Coronary artery (tissue), 2 donors: ENCODE results near the gene CCDC192.

Source experiments
- DNase-seq: peaks from one replicate; pipeline ENCODE4 v3.0.0-alpha.2; 2017; ENCODE audit warnings: low spot score
- H3K27ac ChIP-seq, 2 donors: fragments of 200-600 bp; sonication (generic); one replicate each; pipeline ENCODE4 v1.5.1; 2016 to 2019
- H3K4me3 ChIP-seq: fragments of 200-600 bp; sonication (generic); 2 replicates; pipeline ENCODE4 v1.5.1; 2016; ENCODE audit warnings: mild to moderate bottlenecking, moderate library complexity
- TF ChIP-seq, protein P1 (sequence below): fragments of 200-600 bp; sonication (generic); IDR thresholded peaks from one replicate; pipeline ENCODE4 v1.5.1; 2019; ENCODE audit warnings: antibody characterized with exemption

The CCDC192 gene

DNA sequence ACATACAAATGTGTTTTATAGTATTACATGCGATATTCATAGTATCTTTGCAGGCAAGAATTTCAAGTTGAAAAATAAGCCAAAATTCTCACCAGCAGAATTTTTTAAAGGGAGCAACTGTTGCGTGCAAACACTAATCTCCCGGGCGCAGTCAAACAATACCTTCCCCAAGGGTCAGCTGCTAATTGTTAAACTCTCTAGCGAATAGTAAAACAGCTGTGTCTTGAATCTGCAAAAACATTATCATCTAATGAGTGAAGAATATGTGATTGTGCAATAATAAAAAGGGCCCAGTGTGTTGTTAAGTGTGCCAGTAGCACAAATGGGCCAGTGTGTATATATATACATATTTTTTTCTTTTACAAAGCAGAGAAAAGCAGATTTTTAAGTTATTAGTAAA, 131.4 kb downstream of the CCDC192 start:
- TF ChIP-seq, protein P1, sequence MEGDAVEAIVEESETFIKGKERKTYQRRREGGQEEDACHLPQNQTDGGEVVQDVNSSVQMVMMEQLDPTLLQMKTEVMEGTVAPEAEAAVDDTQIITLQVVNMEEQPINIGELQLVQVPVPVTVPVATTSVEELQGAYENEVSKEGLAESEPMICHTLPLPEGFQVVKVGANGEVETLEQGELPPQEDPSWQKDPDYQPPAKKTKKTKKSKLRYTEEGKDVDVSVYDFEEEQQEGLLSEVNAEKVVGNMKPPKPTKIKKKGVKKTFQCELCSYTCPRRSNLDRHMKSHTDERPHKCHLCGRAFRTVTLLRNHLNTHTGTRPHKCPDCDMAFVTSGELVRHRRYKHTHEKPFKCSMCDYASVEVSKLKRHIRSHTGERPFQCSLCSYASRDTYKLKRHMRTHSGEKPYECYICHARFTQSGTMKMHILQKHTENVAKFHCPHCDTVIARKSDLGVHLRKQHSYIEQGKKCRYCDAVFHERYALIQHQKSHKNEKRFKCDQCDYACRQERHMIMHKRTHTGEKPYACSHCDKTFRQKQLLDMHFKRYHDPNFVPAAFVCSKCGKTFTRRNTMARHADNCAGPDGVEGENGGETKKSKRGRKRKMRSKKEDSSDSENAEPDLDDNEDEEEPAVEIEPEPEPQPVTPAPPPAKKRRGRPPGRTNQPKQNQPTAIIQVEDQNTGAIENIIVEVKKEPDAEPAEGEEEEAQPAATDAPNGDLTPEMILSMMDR: no peak
- no peak for DNase-seq
- no peak overlapping the region for H3K27ac ChIP-seq

DNA sequence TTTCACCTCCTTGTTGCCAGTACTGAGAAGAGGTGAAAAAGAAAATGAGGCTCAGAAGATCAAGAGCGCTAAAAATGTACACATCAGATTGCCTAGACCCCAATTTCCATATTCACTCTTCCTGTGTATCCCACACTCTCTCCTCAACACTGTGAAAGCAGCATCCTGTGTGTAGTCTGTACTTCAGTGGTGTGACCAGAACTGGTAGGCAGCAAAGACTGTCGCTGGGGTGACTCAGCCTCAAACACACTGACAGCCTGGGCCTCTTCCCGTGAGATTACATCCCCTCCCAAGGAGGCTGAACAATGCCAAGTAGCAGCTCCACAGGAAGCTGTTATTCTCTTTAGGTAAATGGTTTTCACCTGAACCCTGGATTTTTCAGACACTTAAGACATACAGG, 135.5 kb downstream of the CCDC192 start:
- TF ChIP-seq, protein P1: no peak
- no peak for DNase-seq
- H3K27ac ChIP-seq: no peak overlapping the region
- no peak overlapping the region for H3K4me3 ChIP-seq

More for the DNA sequence above, 131.4 kb downstream of the CCDC192 start:
- no peak overlapping the region for H3K4me3 ChIP-seq

DNA sequence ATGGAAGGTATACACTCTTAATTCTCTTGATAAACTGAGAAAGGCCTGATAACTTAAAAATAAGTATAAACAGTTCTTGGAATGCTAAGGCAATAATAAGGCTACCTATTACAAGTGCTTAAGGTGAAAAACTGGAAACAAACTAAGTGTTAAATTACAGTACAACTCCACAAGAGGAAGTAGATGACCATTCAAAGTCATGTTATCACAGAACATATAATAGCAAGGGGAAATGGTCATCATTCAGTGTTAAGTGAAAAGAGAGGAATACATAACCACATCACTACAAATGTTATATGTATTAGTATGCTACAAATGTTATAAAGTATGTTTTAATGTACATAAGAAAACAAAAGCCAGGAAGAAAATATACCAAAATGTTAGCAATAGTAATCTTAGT, 135.9 kb downstream of the CCDC192 start:
- TF ChIP-seq, protein P1: no peak
- DNase-seq: no peak
- Histone ChIP-seq H3K4me3 (no peak overlapping the region), H3K27ac (no peak overlapping the region)

DNA sequence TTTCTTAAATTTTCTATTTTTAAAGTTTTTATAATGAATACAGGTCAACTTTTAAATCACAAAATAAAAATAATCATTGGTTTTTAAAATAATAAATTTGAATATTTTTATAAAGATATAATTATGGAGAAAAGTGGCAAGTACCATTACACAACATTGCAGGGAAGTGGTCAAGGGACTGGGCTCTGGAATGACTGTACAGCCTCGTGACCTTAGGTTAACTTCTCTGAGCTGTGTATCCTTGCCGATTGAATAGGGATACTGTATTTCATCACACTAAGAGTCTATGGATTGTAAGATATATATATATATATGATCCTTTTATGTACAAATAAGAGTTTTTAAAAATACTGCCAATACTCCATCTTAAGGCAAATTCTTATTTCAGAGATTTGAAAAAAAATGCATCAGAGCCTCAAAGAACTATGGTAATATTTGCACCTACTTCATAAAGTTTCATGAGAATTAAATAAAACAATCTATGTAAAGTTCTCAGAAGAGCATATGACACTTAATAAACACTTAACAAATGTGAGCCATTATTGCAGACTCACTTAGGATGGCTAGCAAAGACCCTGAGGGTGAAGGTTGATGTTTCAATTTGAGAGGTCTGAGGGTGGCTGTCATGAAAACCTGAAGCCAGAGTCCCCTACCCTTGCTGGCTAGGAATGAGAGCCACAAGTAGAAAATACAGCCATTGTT, 136.5 kb downstream of the CCDC192 start:
- no peak overlapping the region for H3K4me3 ChIP-seq
- DNase-seq: no peak
- no peak overlapping the region for H3K27ac ChIP-seq
- TF ChIP-seq, protein P1: no peak

DNA sequence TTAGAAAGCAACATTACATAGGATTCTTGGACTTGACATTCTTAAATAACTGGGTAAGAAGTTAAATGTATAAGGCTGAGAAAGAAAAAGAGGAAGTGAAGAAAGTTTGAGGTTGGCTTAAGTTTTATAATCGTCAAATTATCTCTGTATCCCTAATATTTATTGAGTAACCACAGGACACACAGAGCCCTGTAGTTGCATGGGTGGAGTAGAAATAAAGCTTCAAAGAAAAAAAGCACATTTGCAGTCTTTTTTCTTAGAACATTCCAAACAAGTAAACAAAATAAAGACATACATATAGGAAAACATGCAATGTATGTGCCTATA, 137.0 kb downstream of the CCDC192 start:
- TF ChIP-seq, protein P1: no peak
- no peak overlapping the region for H3K27ac ChIP-seq
- no peak overlapping the region for H3K4me3 ChIP-seq
- DNase-seq: no peak

DNA sequence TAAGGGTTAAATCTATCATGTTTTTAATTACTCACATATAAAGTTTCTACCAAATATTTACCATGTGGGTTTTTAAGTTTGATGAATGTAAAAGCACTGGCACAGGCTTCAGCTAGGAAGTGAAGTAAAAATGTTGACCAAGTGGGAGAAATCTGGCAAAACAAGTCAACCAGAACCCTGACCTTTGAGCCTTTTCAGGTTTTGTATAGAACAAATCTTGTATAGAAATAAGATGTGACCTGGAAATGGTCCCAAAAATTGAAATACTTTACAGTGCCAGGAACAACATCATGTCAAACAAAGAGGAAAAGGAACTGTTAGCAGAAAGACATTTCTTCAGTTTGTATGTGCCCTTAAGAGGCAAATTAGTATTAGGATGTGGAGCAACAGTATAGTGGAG, 137.6 kb downstream of the CCDC192 start:
- Histone ChIP-seq H3K27ac (no peak overlapping the region), H3K4me3 (no peak overlapping the region)
- DNase-seq: no peak
- TF ChIP-seq, protein P1: no peak

DNA sequence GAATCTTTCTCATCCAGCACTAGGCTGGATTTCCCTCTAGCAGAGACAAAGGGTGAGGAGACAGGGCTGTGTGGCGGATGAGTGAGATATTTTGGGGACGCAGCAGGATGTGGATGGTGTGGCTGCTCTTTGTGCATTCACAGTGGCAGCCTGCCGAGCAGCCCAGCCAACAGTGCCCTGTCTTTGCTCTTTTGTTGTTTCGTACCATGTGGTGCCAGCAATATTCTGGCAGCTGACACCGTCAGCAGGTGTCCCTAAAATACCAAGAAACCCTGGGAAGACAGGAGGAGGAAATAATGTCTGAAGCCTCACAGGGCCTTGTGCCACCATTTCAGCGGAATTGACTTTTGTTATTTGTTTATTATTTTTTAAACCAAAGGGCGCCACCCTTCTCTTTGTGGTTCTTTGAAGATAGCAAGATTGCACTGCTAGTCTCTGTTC, 141.4 kb downstream of the CCDC192 start:
- no peak for DNase-seq
- Histone ChIP-seq H3K27ac (no peak overlapping the region), H3K4me3 (no peak overlapping the region)
- TF ChIP-seq, protein P1: no peak
